Tibial nerve (tissue), 3 donors: ENCODE data around the gene CCDC87.

Experiments used
- POLR2A ChIP-seq, 2 donors: fragments of 450-650 bp; IDR thresholded peaks; one replicate each; pipeline ENCODE4 v1.6.1; 2017; ENCODE audit warnings: antibody characterized with exemption in 2 of 2, mild to moderate bottlenecking in 2 of 2, moderate library complexity in 2 of 2
- TF ChIP-seq, protein P1 (sequence below), 5 experiments: fragments of 200-600 bp in 3 of 5; fragments of 450-650 bp in 2 of 5; sonication (generic) in 3 of 5; IDR thresholded peaks; one replicate each; pipeline ENCODE4 v1.5.1; 2016 to 2019; ENCODE audit warnings: antibody characterized with exemption in 5 of 5, mild to moderate bottlenecking in 3 of 5, moderate library complexity in 2 of 5

DNA sequence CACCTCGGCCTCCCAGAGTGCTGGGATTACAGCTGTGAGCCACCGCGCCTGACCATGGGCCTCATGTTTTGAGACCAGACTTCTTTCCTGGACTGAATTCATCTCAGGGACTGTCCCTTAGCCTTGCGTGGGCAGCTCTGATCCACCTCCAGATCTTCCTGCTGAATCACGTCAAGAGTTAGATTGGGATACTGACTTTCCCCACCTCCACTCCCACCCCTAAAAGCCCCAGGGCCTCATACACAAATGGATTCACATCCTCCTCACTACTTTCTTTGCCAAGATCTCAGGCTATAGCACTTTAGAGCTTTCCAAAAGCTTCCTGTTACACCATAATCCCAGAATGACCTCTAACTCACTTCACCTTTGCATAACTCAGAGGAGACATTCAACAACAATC lies 12.1 kb downstream of the CCDC87 start:
- TF ChIP-seq, protein P1, sequence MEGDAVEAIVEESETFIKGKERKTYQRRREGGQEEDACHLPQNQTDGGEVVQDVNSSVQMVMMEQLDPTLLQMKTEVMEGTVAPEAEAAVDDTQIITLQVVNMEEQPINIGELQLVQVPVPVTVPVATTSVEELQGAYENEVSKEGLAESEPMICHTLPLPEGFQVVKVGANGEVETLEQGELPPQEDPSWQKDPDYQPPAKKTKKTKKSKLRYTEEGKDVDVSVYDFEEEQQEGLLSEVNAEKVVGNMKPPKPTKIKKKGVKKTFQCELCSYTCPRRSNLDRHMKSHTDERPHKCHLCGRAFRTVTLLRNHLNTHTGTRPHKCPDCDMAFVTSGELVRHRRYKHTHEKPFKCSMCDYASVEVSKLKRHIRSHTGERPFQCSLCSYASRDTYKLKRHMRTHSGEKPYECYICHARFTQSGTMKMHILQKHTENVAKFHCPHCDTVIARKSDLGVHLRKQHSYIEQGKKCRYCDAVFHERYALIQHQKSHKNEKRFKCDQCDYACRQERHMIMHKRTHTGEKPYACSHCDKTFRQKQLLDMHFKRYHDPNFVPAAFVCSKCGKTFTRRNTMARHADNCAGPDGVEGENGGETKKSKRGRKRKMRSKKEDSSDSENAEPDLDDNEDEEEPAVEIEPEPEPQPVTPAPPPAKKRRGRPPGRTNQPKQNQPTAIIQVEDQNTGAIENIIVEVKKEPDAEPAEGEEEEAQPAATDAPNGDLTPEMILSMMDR (IDR thresholded peaks at IDR 0.05): no peak
- no peak for TF ChIP-seq POLR2A (IDR thresholded peaks at IDR 0.05)
